Right atrium auricular region (tissue), 2 donors: ENCODE results near the gene WDFY1. TPM values are rescaled to one million over a fixed set of nuclear protein-coding genes. Genes with fewer than 3 reads are reported as not detected.

Source experiments
- DNase-seq: peaks from one replicate; pipeline ENCODE4 v3.0.0-alpha.2; 2019; ENCODE audit warnings: low spot score
- H3K27ac ChIP-seq, 2 donors: fragments of 200-600 bp; sonication (generic); 1 replicate in 1 of 2; 2 replicates in 1 of 2; pipeline ENCODE4 v1.5.1; 2016 to 2019
- H3K27me3 ChIP-seq, 2 donors: fragments of 200-600 bp; sonication (generic); one replicate each; pipeline versions ENCODE4 v1.5.1 to v1.6.0; 2017 to 2019
- H3K36me3 ChIP-seq: fragments of 200-600 bp; sonication (generic); one replicate; pipeline ENCODE4 v1.5.1; 2016
- H3K4me1 ChIP-seq, 2 donors: fragments of 200-600 bp; sonication (generic); one replicate each; pipeline versions ENCODE4 v1.5.1 to v1.6.0; 2017 to 2019
- H3K4me3 ChIP-seq, 2 donors: fragments of 200-600 bp; sonication (generic); 1 replicate in 1 of 2; 2 replicates in 1 of 2; pipeline ENCODE4 v1.5.1; 2017 to 2019; ENCODE audit warnings: mild to moderate bottlenecking in 1 of 2, moderate library complexity in 1 of 2
- H3K9me3 ChIP-seq, 2 donors: fragments of 200-600 bp; sonication (generic); one replicate each; pipeline ENCODE4 v1.5.1; 2019
- CTCF ChIP-seq, 2 donors: fragments of 200-600 bp; sonication (generic); IDR thresholded peaks; one replicate each; pipeline ENCODE4 v1.5.1; 2019; ENCODE audit warnings: antibody characterized with exemption in 2 of 2
- total RNA-seq, 2 donors: library from RNA; depleted of rRNA; stranded (reverse); fragments of >200 nt; gene quantifications; one replicate each; pipeline ENCODE4 v1.1.0, GENCODE V29; 2016

WDFY1 gene
- total RNA-seq: 10 to 100 TPM; 13.8 to 16.8 TPM

- no peaks in the 10 kb centered on the region for H3K27me3 ChIP-seq
- peaks cover 0 to 36% of the 10 kb centered on the region in 2 donors for H3K4me1 ChIP-seq
- peak within 1 kb of the TSS; percentile 93 to 99 for H3K27ac ChIP-seq
- DNase-seq: peak; percentile 87
- peak within 1 kb of the TSS; percentile 98 for H3K4me3 ChIP-seq
- TF ChIP-seq CTCF (IDR thresholded peaks at IDR 0.05): peak in 1 of 2 donors; percentile 15
- H3K9me3 ChIP-seq: no peaks in the 10 kb centered on the region
- no peaks in the 10 kb centered on the region for H3K36me3 ChIP-seq
These were observed at the start of gene WDFY1 for GRCh38 chr2:223944703-223945531. TSS of gene WDFY1 (minus strand) at chr2:223945335. CDS start at chr2:223945284, 51 bp downstream.

- TF ChIP-seq CTCF (IDR thresholded peaks at IDR 0.05): no peak
- no peak overlapping the region for H3K4me3 ChIP-seq
- no peak for DNase-seq
These were observed 49.5 kb upstream of the WDFY1 start for GRCh38 chr2:223994562-223995162.

GRCh38 chr2:223993634-223994232 lies 48.6 kb upstream of the WDFY1 start:
- H3K9me3 ChIP-seq: no peaks in the 10 kb centered on the region
- peak; percentile 60 to 82 for TF ChIP-seq CTCF (IDR thresholded peaks at IDR 0.05)
- peaks cover 0 to 4% of the 10 kb centered on the region in 2 donors for H3K4me1 ChIP-seq
- peak; percentile 80 for DNase-seq
- H3K4me3 ChIP-seq: no peak overlapping the region
- H3K36me3 ChIP-seq: no peaks in the 10 kb centered on the region
- H3K27me3 ChIP-seq: no peaks in the 10 kb centered on the region
- no peak overlapping the region for H3K27ac ChIP-seq

More at GRCh38 chr2:223994562-223995162, 49.5 kb upstream of the WDFY1 start:
- H3K27me3 ChIP-seq: no peaks in the 10 kb centered on the region
- no peak overlapping the region for H3K27ac ChIP-seq
- peaks cover 0 to 4% of the 10 kb centered on the region in 2 donors for H3K4me1 ChIP-seq
- H3K36me3 ChIP-seq: no peaks in the 10 kb centered on the region
- H3K9me3 ChIP-seq: no peaks in the 10 kb centered on the region

GRCh38 chr2:223991611-223992010 lies 46.5 kb upstream of the WDFY1 start:
- no peak for DNase-seq
- Histone ChIP-seq H3K27me3 (no peaks in the 10 kb centered on the region), H3K9me3 (no peaks in the 10 kb centered on the region), H3K27ac (no peak overlapping the region), H3K4me3 (no peak overlapping the region), H3K4me1 (peaks cover 0 to 4% of the 10 kb centered on the region in 2 donors), H3K36me3 (no peaks in the 10 kb centered on the region)
- TF ChIP-seq CTCF (IDR thresholded peaks at IDR 0.05): no peak

- no peak for TF ChIP-seq CTCF (IDR thresholded peaks at IDR 0.05)
- Histone ChIP-seq H3K36me3 (no peaks in the 10 kb centered on the region), H3K9me3 (no peaks in the 10 kb centered on the region), H3K27ac (no peak overlapping the region), H3K4me1 (peaks cover 0 to 4% of the 10 kb centered on the region in 2 donors), H3K4me3 (no peak overlapping the region), H3K27me3 (no peaks in the 10 kb centered on the region)
- DNase-seq: no peak
These were observed 44.7 kb upstream of the WDFY1 start for GRCh38 chr2:223989856-223990232.
